ENCODE measurements around the gene LRRC8A. TPM values are rescaled to one million over a fixed set of nuclear protein-coding genes. Genes with fewer than 3 reads are reported as not detected.
A peak's percentile ranks its signal among the peaks of the same experiment; 100 is the strongest.

The LRRC8A gene
- polyA plus RNA-seq, 1 of the 3 experiments (the other 2 are of a cell fraction), result 30.4 TPM

- TF ChIP-seq FOSL2 (IDR thresholded peaks at IDR 0.05; ENCODE audit: borderline replicate concordance, low read depth) (no peak), SMC3 (IDR thresholded peaks at IDR 0.05; ENCODE audit: low read depth, low read length) (no peak), CTCF (IDR thresholded peaks at IDR 0.05) (no peak), CHD2 (IDR thresholded peaks at IDR 0.05; ENCODE audit: low read length, partially characterized antibody) (no peak), RCOR1 (IDR thresholded peaks at IDR 0.05; ENCODE audit: low read length) (peak; percentile 4; the same call in 1 of the 2 replicates), GATA2 (CRISPR knock-in tag; IDR thresholded peaks at IDR 0.05) (no peak), PBX3 (IDR thresholded peaks at IDR 0.05) (no peak; the same call in 1 of the 2 replicates), ELF1 (IDR thresholded peaks at IDR 0.05) (peak; percentile 98), RAD21 (IDR thresholded peaks at IDR 0.05; ENCODE audit: low read length) (no peak), TCF12 (IDR thresholded peaks at IDR 0.05) (no peak), MEF2A (IDR thresholded peaks at IDR 0.05; ENCODE audit: borderline replicate concordance, low read depth) (no peak; the same call in 1 of the 2 replicates)
Observed at GRCh38 chr9:128881884-128882676, at the start of gene LRRC8A, which contains the start of gene KYAT1 (continued).

GRCh38 chr9:128833696-128834095 is 48.2 kb upstream of the LRRC8A start:
- Histone ChIP-seq H3K79me2 (ENCODE audit: insufficient read depth) (peaks cover 7% of the 10 kb centered on the region; the same call in 1 of the 2 replicates), H3K9ac (no peak overlapping the region), H3K9me2 (no peaks in the 10 kb centered on the region), H4K20me1 (ENCODE audit: insufficient read depth) (no peaks in the 10 kb centered on the region), H3K9me3 (no peaks in the 10 kb centered on the region), H3K4me1 (ENCODE audit: control insufficient read depth in 1 of 2, insufficient read depth in 2 of 2, low read depth in 1 of 2, low read length in 1 of 2) (peaks cover 0 to 3% of the 10 kb centered on the region in 2 experiments; a peak in 1 of 4 replicates), H3K27me3 (ENCODE audit: insufficient read depth) (no peaks in the 10 kb centered on the region), H3K27ac (ENCODE audit: low read depth in 2 of 2, low read length in 1 of 2) (no peak overlapping the region), H3K36me3 (replicated peaks in 1 of 2; ENCODE audit: control insufficient read depth in 1 of 2, insufficient read depth in 2 of 2, low read length in 1 of 2) (no peaks in the 10 kb centered on the region), H3K4me3 (ENCODE audit: low read depth in 2 of 2, low read length in 1 of 2) (no peak overlapping the region), H3F3A (replicated peaks; ENCODE audit: insufficient read depth) (peaks cover 4% of the 10 kb centered on the region), H2AFZ (ENCODE audit: low read depth) (no peak overlapping the region), H3K4me2 (no peak overlapping the region)
- no peak for DNase-seq
- ChIA-PET POLR2A (no interaction called here), CTCF (interaction anchor here (0.6 to 1.2 kb wide), 3 partner anchors 13 to 16 kb away, joined by 3 to 4 read pairs (median 3); partner anchors contain the start of gene ENDOG)
- TF ChIP-seq TEAD4 (IDR thresholded peaks at IDR 0.05; ENCODE audit: borderline replicate concordance, insufficient read depth), result no peak
- 97% methylated on average over 10 of the region's 10 CpGs for WGBS (ENCODE audit: low lambda C conversion rate)
